Fibroblast of mammary gland (primary cell): ENCODE results near the gene CHST15.
"Not testable (repeated sequence)": the region's sequence is repeated elsewhere in the genome, so short reads cannot be mapped to it uniquely, and the experiment has no call there.

ENCODE experiments used
- DNase-seq: peaks from one replicate; pipeline ENCODE4 v3.0.0-alpha.2; 2010; ENCODE audit warnings: low read depth
- H3K4me3 ChIP-seq: 2 replicates; pipeline ENCODE4 v1.5.1; 2011; ENCODE audit warnings: low read depth, mild to moderate bottlenecking, low read length, moderate library complexity; ENCODE audit not compliant: control insufficient read depth
- TF ChIP-seq, protein P1 (sequence below): conservative IDR thresholded peaks from 2 replicates; pipeline ENCODE4 v1.5.1; 2011; ENCODE audit warnings: low read depth, low read length, inconsistent platforms; ENCODE audit not compliant: control insufficient read depth, insufficient read depth

CHST15 gene

DNA sequence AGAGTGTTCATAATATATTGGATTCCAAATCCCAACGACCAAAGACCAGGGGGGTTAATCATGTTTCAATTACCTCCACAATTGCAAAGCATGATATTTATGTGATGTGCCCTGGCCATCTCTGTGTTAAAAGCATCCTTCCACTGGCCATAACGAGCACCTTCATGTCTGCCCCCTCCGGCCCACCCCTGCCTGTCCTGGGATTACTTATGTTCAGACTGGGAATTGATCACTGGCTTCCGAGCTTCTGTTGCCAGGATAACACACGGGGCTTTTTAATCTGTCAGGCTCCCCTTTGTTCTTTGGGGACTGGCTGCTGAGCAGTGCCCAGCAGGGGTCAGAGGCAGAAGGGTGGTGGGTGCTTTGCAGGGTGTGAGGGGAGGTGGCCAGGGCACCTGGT lies 13.7 kb upstream of the CHST15 start:
- no peak overlapping the region for H3K4me3 ChIP-seq
- no peak for DNase-seq
- TF ChIP-seq, protein P1, sequence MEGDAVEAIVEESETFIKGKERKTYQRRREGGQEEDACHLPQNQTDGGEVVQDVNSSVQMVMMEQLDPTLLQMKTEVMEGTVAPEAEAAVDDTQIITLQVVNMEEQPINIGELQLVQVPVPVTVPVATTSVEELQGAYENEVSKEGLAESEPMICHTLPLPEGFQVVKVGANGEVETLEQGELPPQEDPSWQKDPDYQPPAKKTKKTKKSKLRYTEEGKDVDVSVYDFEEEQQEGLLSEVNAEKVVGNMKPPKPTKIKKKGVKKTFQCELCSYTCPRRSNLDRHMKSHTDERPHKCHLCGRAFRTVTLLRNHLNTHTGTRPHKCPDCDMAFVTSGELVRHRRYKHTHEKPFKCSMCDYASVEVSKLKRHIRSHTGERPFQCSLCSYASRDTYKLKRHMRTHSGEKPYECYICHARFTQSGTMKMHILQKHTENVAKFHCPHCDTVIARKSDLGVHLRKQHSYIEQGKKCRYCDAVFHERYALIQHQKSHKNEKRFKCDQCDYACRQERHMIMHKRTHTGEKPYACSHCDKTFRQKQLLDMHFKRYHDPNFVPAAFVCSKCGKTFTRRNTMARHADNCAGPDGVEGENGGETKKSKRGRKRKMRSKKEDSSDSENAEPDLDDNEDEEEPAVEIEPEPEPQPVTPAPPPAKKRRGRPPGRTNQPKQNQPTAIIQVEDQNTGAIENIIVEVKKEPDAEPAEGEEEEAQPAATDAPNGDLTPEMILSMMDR = no peak

DNA sequence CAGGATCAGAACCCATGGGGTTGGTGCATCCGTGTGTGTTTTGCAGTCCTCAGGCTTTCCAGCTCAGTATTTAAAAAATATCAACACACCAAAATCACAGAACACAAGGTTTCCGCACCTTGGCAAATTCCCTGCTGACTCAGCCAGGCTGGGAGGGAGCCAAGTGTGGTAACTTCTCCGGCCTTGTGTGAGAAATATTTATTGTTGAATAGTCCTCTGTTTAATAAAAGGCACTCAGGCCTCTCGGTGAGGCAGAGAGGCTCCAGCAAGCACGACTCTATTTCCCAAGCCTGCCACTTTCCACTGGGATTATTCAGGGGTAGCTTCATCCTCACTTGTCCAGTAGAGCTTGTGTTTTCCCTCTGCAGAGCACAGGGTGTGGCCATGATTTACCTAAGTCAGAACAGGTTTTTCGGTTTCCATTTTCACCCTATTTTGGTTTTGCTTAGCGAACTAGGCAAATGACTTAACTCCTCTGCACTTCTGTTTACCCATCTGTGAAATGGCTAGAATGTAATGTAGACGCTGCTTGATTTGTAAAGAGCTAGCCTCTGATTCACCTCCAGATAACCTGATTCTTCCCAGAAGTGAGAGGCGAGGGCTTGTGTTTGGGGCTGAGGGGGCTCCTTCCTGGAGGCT lies 13.0 kb upstream of the CHST15 start:
- TF ChIP-seq, protein P1 = no peak
- peak; percentile 86 for DNase-seq
- H3K4me3 ChIP-seq = no peak overlapping the region

DNA sequence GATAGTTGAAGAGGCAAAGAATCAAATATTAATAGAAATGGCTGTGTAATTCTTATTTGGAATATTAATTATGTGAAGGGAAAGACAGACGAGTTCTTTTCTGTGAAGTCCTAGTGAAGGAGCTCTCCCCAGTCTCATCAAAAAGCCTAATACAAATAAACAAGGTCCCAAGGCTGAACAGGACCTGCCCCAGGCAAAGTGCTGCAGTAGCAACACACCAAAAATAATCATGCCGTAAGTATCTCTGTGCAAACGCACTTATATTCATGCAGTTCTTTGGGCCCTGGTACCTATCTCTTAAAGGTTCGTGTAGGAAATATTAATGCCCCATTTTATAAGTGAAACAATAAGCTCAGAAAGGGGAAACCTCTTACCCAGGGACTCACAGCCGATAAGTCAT lies 12.2 kb upstream of the CHST15 start:
- DNase-seq = no peak
- TF ChIP-seq, protein P1 = no peak
- H3K4me3 ChIP-seq = no peak overlapping the region

DNA sequence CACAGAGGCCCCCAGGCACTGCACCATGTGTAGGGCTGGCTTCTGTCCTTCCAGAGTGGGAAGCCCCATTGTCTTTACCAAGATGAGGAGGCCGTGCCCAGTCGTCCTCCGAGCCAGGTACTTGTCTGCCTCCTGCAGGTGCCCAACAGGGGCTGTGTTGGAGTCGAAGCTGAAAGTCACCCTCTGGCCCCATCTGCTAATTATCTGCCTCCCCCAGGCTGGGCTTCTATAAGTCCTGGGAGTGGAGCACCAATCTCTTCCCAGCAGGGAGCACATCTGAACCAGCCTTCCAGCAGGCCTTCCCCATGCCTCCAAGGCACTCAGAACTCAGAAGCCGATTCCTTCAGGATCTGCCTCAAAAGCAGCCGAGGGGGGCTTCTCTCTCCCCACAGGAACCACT lies 11.6 kb upstream of the CHST15 start:
- TF ChIP-seq, protein P1 = no peak
- no peak for DNase-seq
- no peak overlapping the region for H3K4me3 ChIP-seq

DNA sequence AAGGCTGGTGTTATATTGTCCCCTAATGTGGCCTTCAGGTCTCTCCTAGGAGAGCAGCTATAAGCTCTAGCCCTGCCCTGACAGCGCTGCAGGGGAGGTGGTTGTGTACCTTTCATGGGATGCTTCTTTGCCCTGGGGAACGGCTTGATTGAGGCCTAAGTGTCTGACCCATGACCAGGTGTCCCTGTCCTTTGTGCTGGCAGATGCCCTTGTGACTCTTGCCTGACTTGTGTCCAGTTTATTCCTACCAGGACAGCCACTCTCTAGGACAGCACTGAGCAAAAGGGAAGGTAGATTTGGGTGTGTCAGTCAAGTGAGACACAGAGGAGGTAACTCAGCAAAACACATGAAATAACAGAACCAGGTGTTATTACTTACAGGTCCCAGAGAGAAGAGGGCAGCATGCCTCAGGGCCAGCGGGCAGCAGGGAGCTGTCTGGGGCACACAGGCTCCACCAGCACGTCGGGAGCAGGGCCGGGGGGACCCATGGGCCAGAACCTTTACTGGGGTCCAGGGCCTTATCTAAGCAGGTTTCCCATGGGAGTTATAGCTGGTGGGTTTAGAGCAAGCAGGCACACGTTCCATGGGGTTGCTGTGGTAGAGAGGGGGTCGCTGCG lies 10.7 kb upstream of the CHST15 start:
- DNase-seq = no peak
- TF ChIP-seq, protein P1 = no peak
- no peak overlapping the region for H3K4me3 ChIP-seq

DNA sequence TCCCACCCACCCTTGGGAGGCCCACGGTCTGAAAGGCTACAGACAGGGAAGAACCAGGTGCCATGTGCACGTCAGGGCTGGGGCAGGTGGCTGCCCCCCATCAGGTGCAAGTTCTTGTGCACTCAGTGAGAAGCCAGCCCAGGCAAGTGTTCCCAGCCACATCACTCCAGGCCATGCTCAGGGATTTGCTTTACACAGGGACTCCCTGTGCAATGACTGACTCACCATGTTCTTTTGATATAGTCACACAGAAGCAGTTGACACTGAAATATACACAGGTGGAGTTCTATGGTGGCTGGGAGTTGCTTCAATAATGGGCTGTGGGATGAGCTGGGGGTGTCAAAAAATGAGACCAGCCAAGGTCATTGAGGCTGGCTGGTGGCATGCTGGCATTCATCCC lies 8.0 kb upstream of the CHST15 start:
- TF ChIP-seq, protein P1 = no peak
- no peak for DNase-seq

DNA sequence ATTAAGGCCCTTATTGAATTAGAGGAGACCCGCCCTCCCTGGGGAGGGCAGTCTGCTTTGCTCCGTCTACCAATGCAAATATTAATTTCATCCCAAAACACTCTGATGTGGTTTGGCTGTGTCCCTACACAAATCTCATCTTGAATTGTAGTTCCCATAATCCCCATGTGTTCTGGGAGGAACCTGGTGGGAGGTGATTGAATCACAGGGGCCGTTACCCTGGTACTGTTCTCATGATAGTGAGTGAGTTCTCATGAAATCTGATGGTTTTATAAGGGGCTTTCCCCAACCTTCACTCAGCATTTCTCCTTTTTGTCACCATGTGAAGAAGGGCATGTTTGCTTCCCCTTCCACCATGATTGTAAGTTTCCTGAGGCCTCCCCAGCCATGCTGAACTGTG lies 7.3 kb upstream of the CHST15 start:
- not testable (repeated sequence) for DNase-seq, H3K4me3 ChIP-seq

More for the DNA sequence above, 8.0 kb upstream of the CHST15 start:
- H3K4me3 ChIP-seq = no peak overlapping the region
